Stimulated activated CD8-positive, alpha-beta memory T cell treated with anti-CD3 and anti-CD28 coated beads, Interleukin-15, amount 100 ng/mL, for 48 hours (primary cell): ENCODE measurements around the gene MT1G.
"Not testable (repeated sequence)": the region's sequence is repeated elsewhere in the genome, so short reads cannot be mapped to it uniquely, and the experiment has no call there.

Experiments
- DNase-seq, 2 donors: peaks; one replicate each; pipeline ENCODE4 v3.0.0-alpha.2; 2020; ENCODE audit warnings: low read depth in 2 of 2

Gene MT1G

GRCh38 chr16:56637814-56638750, 29.8 kb downstream of the MT1G start, which contains the start of gene MT1A:
Gene MT1A, plus strand, starts transcription at chr16:56638666. Its CDS starts 73 bp downstream, at chr16:56638739.
- no peak for DNase-seq

DNA sequence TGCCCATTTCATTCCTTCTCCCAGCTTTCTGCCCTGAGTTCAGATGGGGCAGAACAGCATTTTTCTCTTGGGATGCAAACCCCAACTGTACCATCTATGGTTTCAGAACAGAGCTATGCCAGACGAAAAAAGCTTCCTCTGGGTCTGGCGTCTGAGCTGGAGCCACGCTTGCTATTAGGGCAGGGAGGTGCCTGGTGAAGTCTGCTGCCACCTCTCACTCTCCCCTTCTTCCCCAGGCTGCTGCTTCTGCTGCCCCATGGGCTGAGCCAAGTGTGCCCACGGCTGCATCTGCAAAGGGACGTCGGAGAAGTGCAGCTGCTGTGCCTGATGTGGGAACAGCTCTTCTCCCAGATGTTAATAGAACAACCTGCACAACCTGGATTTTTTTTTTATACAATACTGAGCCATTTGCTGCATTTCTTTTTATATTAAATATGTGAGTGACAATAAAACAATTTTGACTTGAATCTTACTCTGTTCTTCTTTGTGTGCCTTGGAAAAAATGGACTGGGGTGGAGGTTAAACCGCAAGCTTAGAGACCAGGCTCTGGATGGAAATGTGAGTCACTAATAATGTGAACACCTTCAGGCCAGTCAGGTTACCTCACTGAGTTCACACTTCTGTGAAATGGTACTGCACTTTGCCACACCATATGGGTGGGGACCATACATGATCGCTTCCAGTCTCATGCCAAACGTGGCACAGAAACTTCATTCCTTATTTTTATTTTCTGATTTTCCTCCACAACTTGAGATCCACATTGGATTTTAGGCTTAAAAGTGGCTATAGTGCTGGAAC, 31.1 kb downstream of the MT1G start:
- no peak for DNase-seq

GRCh38 chr16:56635441-56635967, 32.4 kb downstream of the MT1G start:
- no peak for DNase-seq

DNA sequence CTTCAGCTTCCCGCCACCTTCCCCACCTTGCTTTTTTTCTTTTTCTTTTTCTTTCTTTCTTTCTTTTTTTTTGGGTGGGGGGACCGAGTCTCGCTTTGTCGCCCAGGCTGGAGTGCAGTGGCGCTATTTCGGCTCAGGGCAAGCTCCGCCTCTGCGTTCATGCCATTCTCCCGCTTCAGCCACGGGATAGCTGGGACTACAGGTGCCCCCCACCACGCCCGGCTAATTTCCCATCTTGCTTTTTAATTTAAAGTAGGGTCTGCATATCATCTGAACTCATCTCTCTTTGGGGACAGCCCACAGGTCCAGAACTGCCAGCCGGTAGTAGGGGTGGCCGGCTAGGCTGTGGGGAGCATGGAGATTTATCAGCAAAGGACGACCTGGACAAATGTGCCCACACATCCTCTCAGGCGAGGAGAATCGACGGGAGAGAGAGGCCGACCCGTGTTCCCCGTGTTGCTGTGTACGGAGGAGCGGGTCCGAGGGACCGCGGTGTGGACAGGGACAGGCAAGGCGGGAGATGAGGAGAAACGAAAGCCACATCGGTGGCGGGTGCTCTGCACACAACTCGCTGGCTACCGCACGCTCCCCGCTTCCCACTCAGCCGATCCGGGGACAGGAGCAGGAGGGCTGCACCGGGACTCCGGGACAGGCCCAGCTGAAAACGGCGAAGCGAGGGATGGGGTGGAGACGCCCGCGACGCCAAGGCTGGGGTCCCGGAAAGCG, 33.0 kb downstream of the MT1G start:
- no peak for DNase-seq

GRCh38 chr16:56633535-56633934, 34.3 kb downstream of the MT1G start:
- DNase-seq: no peak

DNA sequence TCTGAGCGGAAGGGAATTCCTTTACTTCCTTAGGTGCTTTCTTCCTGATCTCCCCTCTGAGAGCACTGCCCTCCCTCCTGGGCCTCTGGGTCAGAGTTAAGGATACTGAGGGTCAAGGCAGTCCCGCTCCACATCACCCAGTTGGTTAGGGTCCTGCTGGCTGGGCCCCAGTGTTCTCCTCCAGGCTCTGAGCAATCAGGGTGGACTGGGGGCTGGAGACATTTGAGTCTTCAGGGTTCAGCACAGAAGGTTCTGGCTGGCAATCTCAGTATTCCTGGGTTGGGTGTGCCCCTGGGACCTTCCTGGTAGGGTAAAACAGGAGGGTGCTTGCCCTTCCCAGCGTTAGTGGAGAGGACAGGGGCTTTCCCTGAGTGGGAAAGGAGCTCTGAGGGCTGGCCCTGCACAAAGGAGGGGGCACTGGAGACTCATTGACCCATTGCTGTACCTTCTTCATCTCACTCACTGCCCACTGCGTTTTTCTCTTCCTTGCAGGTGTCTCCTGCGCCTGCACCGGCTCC, 35.0 kb downstream of the MT1G start:
- DNase-seq: no peak

- DNase-seq: no peak
These were observed 35.6 kb downstream of the MT1G start, which contains the start of gene MT1M for GRCh38 chr16:56632156-56632847. Gene MT1M, plus strand, starts transcription at chr16:56632659. Its CDS starts 73 bp downstream, at chr16:56632732.

- DNase-seq: no peak
These were observed 36.1 kb downstream of the MT1G start for GRCh38 chr16:56631832-56632155.

DNA sequence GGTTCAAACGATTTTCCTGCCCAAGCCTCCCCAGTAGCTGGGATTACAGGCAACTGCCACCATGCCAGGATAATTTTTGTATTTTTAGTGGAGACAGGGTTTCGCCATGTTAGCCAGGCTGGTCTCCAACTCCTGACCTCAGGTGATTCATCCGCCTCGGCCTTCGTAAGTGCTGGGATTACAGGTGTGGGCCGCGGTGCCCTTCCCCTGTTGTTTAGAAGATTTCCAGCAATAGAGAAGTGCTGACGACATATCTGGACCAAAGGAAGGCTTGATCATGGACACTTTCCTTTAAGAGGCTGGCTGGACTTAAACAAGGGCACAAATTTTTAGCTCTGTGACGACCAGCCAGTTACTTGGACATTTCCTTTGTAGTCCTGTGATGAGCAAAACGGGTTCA, 36.7 kb downstream of the MT1G start:
- no peak for DNase-seq

DNA sequence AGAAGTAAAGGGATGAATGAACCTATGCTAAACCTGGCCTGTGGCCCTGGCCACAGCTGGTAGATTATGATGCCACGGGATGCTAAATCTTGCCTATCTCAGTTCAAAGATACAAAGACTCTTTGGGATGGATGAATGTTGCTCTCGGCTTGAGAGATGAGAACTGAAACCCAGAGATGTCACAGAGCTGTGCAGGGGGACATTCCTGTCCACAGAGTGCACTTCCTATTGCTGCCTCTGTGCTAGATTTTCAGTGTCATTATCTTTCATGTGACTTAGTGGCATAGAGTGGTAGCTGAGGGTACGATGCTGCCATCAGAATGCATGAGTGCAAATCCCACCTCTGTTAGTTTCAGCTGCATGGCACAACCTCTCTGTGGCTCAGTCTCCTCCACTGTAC, 37.7 kb downstream of the MT1G start:
- no peak for DNase-seq

GRCh38 chr16:56629531-56629930, 38.3 kb downstream of the MT1G start:
- DNase-seq: no peak

DNA sequence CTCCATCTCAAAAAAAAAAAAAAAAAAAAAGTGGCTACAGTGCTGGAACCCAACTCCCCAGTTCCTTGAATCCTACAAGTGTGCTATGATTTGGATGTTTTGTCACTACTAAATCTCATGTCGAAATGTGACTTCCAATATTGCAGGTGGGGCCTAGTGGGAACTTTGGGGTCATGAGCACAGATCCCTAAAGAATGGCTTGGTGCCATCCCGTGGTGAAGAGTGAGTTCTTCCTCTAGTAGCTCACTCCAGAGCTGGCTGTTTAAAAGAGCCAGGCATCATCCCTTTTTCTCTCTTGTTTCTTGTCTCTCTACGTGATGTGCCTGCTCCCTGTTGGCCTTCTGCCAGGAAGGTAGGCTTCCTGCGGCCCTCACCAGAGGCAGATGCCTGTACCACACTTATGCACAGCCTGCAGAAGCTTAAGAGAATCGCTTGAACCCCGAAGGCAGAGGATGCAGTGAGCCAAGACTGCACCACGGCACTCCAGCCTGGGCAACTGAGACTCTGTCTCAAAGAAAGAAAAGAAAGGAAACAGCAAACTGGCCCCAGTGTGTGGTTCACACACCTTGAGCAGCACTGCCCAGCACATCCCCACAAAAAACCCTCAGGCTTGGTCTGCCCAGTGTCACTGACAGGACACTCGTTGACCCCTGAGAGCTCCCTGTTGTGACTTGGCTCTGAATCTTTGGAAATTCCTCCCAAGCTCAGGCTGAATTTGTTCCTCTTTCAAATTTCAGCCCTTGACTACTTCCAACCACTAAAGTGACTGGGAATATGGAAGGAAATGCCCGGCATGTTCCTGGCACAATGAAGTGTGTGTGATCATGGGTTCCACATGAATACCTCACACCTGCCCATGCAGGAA, 39.1 kb downstream of the MT1G start:
- no peak for DNase-seq

- no peak for DNase-seq
These were observed 41.2 kb downstream of the MT1G start for GRCh38 chr16:56626685-56627084.

DNA sequence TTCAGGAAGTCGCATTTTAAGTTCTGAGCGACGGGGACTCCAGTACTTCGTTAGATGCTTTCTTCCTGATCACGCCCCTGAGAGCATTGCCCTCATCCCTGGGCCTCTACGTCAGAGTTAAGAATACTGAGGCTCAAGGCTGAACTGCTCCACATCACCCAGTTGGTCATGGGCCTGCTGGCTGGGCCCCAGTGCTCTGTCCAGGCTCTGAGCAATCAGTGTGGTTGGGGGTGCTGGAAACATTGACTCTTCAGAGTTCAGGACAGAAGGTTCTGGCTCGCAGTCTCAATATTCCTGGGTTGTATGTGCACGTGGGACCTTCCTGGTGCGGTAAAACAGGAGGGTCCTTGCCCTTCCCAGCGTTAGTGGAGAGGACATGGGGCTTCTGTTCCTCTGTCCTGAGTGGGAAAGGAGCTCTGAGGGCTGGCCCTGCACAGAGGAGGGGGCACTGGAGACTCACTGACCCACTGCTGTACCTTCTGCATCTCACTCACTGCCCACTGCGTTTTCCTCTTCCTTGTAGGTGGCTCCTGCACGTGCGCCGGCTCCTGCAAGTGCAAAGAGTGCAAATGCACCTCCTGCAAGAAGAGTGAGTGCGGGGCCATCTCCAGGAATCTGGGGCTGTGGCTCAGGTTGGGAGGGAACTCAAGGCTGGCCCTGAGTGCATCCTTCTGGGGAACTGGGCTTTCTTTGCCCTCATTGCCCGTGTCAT, 41.8 kb downstream of the MT1G start:
- DNase-seq: no peak

DNA sequence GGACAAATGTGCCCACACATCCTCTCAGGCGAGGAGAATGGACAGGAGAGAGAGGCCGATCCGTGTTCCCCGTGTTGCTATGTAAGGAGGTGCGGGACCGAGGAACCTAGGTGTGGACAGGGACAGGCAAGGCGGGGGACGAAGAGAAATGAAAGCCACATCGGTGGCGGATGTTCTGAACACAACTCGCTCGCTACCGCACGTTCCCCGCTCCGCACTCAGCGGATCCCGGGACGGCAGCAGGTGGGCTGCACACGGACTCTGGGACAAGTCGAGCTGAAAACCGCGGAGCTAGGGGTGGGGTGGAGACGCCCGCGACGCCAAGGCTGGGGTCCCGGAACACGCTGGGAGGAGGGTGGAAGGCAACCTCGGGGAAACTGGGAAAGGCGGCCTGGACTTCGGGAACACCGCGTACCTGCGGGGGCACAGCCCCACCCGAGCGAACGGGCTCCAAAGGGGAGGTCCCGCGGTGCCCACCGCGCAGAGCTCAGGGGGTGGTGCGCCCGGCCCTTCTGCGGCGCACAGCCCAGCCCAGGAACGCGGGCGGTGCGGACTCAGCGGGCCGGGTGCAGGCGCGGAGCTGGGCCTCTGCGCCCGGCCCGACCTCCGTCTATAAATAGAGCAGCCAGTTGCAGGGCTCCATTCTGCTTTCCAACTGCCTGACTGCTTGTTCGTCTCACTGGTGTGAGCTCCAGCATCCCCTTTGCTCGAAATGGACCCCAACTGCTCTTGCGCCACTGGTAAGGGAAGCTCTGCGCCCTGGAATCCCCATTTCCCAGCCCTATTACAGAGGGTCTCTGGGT, 42.5 kb downstream of the MT1G start, which contains the start of gene MT1E:
Gene MT1E, plus strand, starts transcription at position 642 of the 803 bp plus-strand sequence. Its CDS starts 71 bp downstream, at position 713.
- DNase-seq: peak; percentile 76 to 78

- no peak for DNase-seq
These were observed 44.2 kb downstream of the MT1G start for GRCh38 chr16:56623637-56624036.

DNA sequence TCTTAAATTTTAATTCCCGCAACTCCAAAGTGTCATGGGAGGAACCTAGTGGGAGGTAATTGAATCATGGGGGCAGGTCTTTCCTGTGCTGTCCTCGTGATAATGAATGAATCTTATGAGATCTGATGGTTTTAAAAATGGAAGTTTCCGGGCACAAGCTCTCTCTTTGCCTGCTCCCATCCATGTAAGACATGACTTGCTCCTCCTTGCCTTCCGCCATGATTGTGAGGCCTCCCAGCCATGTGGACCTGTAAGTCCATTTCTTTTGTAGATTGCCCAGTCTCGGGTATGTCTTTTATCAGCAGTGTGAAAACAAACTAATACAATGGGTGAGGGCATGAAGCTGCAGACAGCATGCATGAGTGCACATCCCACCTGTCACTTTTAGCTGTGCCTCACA, 44.7 kb downstream of the MT1G start:
- DNase-seq: not testable (repeated sequence)
